GM19455 (cell line): ENCODE data around the gene XPO4.
"Not testable (repeated sequence)": the region's sequence is repeated elsewhere in the genome, so short reads cannot be mapped to it uniquely, and the experiment has no call there.

Experiments used
- ATAC-seq: cut with Tn5 transposase; IDR thresholded peaks from one replicate; pipeline ENCODE4 v1.9.1; 2021; ENCODE audit not compliant: unreplicated experiment

The XPO4 gene

DNA sequence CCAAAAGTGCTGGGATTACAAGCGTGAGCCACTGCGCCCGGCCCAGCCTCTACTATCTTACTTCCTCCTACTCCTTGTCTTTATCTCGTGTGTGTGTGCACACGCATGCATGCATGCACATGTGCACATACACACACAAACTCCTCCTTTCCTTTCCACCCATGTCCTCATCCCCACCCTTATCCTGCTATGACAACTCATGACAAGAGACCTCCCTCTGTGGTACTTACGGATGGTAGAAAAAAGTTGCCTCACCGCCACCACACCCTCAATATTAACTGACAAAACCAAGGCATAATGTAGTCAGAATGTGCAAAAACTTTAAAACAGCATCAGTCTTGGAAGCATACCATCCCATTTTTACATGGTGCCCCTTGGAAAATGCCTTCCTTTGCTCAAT lies 112.9 kb downstream of the XPO4 start:
- ATAC-seq, result no peak

DNA sequence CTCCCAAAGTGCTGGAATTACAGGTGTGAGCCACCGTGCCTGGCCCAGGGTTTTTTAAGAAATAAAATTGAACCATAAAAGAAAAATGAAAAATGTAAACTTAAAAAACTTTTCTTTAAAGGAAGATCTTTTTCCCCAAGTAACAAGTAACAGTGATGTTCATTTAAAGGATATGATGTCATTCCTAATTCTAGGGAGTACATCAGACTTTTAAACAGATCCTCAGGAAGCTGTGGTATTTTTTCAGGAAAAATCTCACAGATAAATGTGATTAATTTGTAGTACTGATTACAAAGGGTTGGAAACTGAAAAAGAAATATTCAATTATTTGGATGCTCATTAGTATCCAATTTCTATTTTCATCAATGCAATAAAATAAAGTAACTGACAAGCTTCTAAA lies 114.2 kb downstream of the XPO4 start:
- ATAC-seq, result no peak

DNA sequence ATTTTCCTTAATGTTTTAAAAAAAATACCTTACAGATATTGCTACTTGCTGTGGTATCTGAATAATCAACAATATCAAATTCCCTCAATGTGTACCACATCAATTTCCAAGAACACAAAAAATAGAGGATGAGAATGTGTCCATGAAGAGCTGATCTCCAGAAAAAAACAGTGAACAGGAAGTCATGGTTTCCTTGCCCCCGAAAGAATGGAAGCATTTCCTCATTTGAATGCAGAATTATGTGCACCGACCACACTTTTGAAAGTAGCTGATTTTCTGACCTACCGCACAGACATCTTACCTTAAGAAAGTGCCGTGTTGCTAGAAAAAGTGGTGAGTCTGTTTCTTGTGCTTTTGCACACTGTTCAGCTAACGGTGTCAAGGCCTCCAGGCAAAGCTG lies 115.4 kb downstream of the XPO4 start:
- ATAC-seq, result no peak

- ATAC-seq, result peak; percentile 73
Observed at GRCh38 chr13:20782116-20782708, 120.3 kb downstream of the XPO4 start.

DNA sequence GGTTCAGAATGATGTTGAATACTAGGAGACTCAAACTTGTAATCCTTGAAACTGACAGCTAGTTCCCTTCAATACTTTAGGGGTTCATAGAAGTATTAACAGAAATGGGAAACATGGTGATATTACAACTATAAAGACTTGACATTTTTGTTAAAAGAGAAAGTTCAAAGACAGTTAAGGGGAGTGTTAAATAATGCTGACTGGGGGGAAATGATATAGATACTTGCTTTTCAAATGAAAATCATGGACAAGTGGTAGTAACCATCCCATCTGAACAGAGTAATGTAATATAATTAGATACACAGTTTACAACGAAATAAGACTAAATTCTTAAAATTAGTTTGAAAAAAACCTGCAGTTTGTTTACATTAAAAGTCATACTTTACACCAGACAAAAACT lies 122.2 kb downstream of the XPO4 start:
- ATAC-seq, result no peak

DNA sequence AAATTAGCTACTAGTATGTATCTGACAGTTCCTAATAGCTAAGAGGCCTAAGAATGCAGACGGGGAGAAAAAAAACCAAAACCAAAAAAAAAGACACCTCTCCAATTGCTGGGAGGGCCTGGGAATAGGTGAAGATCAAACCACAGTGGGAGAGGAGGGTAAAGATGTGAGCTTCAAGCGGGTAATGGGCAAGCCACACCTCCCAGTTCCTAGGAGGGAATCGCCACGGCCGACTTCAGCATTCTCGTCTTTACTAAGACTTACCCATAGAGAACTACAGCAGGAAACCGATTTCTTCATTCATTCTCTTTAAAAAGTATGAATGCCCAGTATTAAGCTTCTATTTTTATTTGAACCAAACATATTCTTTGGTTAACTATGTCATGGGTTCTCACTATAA lies 123.1 kb downstream of the XPO4 start:
- no peak for ATAC-seq

DNA sequence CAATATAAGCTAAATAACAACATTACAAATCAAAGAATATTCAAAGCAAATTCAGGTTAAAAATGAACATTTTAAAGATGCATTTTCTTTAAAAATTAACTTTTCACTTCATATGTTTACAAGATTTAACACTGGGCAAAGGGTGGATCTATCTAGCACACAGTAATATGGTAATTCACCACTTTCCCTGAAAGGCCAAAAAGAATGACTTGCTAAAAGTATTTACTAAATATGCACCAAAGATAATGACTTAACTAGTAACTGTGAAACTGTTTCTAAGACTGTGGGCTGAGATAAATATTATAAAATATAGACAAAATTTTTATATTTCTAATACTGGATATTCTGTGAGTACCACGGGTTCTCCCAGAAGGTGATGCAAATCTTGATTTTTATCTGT lies 124.2 kb downstream of the XPO4 start:
- no peak for ATAC-seq

GRCh38 chr13:20776751-20777150 lies 125.8 kb downstream of the XPO4 start:
- no peak for ATAC-seq

DNA sequence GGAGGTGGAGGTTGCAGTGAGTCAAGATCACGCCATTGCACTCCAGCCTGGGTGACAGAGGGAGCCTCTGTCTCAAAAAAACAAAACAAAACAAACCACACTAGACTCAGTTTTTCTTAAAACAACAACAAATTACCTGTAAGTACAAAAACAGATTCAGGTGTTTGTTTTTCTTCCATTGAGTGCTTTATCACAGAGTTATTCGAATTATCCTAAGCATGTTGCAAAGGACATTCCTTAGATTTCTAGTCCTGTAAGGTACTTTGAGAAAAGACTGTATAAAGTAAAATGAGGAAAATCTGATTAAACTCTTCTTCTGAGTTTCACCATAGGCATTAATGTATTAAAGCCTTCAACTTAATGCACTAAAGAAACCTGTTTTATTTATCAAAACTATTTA lies 126.6 kb downstream of the XPO4 start:
- ATAC-seq, result no peak

DNA sequence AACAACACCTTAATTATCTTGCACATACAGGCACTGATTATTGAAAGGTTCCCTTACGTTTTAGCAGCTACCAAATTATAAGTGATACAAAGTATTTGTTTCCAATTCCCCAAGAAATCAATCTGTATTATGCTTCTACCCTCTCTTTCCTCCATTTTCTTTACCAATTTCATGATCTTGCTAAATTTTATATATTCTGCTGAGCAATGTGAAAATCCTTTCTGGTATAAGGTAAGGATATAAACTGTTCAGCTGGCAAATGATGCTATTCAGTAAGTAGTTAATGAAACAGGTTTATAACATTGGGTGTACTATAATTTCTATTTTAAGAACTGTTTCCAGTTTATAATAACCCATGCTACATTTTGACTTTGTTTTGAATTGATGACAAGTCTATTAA lies 127.8 kb downstream of the XPO4 start:
- no peak for ATAC-seq

DNA sequence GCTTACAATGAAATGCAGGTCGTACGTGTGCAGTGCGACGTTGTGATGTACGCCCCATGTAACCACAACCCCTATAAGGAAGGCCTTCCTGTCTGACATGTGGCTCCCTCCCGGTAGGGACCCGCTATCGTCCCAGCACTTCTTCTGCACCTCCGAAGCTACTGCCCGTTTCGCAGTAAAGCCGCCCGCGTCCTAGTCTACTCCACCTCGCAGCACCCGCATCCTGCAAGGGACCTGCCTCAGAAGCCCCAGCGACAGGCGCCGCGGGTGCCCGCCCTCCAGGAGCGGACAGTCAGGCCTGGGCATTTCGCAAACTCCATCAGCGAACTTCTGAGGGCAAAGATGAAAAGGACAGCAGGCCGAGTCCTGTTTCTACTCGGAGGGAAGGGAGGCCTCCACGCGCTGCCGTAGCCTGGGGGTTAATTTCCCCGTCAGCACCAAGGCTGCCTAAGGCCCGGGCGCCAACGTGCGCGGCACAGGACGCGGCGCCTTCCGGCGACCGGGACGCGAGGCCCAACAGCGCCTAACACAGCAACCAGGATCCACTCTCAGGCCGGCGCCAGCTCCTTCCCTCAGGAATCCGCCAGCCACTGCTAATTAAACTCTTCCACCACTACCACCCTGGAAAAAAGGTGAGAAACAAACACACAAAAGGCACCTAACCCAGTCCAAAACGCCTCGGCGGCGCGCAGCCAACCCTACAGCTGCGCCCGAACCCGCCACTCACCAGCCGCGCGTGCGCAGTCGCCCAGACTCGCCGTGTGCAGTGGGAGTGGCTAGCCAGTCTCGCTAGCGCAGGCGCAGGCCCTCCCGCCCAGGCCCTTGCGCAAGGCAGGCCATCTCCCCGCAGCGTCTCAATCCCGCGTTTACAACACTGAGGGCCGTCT lies 129.1 kb downstream of the XPO4 start, which contains the start of gene EEF1AKMT1:
Gene EEF1AKMT1 (minus strand): TSS at position 768 of the 887 bp plus-strand sequence. CDS start 16,363 bp downstream, outside the sequence.
- peak; percentile 91 for ATAC-seq

DNA sequence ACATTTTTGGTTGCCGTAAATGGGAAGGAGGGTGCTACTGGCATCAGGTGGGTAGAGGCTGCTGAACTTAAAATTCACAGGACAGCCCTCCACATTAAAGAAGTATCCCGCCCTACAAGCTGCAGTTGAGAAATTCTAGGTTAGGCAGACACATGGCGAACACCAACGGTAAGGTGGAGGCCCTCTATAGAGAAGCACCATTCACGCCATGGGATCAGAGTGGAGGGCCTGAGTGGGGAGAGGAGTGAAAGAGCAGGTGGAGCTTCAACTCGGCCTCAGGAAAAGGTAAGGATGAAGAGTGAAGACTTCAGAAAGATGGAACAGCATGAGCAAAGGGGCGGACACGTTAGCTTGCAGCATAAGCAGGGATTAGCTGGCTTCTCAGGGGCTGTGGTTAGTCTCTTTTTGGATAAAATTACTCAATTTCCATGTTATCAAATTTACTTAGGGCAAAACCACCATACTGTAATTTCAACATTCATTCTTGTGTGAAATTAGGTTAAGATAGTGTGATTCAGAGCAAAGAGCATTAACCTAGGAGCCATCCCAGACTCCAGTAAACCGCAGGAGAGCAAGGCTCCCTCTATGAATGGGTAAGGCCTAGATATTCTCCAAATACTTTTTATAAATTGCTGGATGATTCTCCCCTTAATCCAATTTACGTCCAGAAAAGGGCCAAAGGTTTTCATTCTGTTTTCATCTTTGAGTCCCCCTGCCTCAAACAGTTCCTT lies 130.0 kb downstream of the XPO4 start:
- no peak for ATAC-seq

GRCh38 chr13:20769834-20770233 lies 132.7 kb downstream of the XPO4 start:
- ATAC-seq, result no peak

GRCh38 chr13:20769091-20769490 lies 133.5 kb downstream of the XPO4 start:
- no peak for ATAC-seq

DNA sequence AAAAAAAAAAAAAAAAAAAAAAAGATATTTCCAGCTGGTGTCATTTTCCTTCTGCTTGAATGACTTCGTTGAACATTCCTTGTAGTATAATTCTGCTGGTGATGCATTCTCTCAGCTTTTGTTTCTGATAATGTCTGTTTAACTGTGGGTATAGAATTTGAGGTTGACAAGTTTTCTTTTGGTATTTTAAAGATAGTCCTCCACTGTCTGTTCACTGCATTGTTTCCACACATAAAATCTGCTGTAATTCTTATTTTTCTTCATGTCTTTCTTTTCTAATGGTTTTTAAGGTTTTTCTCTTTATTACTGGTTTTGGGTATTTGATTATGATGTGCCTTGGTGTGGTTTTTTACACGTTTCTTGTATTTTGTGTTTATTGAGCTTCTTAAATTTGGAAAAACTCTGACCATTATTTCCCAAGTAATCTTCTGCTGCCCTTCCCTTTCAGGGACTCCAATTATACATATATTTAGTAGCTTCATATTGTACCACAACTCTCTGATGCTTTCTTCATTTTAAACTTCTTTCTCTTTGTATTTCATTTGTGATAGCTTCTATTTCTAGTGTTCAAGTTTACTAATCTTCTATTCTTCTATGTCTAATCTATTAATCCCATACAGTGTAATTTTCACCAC lies 135.1 kb downstream of the XPO4 start:
- ATAC-seq, result no peak

- no peak for ATAC-seq
Observed at GRCh38 chr13:20760872-20761271, 141.7 kb downstream of the XPO4 start.

GRCh38 chr13:20754009-20754408 lies 148.5 kb downstream of the XPO4 start:
- ATAC-seq, result no peak

- ATAC-seq, result no peak
Observed at GRCh38 chr13:20749377-20749776, 153.2 kb downstream of the XPO4 start.

DNA sequence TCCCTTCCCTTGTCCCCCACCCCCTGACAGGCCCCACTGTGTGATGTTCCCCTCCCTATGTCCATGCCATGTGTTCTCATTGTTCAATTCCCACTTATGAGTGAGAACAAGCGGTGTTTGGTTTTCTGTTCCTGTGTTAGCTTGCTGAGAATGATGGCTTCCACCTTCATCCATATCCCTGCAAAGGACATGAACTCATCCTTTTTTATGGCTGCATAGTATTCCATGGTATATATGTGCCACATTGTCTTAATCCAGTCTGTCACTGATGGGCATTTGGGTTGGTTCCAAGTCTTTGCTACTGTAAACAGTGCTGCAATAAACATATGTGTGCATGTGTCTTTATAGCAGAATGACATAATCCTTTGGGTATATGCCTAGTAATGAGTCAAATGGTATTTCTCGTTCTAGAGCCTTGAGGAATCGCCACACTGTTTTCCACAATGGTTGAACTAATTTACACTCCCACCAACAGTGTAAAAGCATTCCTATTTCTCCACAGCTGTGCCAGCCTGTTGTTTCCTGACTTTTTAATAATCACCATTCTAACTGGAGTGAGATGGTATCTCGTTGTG lies 158.6 kb downstream of the XPO4 start:
- ATAC-seq, result not testable (repeated sequence)

DNA sequence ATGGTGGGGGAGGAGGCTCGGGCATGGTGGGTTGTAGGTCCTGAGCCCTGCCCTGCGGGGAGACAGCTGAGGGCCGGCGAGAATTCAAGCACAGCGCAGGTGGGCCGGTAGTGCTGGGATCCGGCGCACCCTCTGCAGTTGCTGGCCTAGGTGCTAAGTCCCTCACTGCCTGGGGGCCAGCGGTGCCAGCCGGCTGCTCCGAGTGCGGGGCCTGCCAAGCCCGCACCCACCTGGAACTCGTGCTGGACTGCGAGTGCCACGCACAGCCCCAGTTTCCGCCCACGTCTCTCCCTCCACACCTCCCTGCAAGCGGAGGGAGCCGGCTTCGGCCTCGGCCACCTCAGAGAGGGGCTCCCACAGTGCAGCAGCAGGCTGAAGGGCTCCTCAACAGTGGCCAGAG lies 162.5 kb downstream of the XPO4 start:
- ATAC-seq, result no peak

DNA sequence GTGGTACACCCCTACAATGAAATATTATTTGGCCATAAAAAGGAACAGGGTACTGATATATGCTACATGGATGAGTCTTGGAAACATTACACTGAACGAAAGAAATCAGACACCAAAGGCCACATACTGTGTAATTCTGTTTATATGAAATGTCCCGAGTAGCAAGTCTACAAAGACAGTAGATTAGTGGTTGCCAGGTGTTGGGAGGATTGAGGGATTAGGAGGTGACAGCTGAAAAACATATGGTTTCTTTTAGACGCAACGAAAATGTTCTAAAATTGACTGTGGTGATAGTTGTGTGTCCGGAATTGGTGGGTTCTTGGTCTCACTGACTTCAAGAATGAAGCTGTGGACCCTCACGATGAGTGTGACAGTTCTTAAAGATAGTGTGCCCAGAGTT lies 163.9 kb downstream of the XPO4 start:
- ATAC-seq, result no peak
